Stimulated activated CD8-positive, alpha-beta memory T cell treated with anti-CD3 and anti-CD28 coated beads, Interleukin-4, amount 100 ng/mL, for 48 hours (primary cell): ENCODE measurements around the gene RSRP1.

Experiments used
- DNase-seq: peaks from one replicate; pipeline ENCODE4 v3.0.0-alpha.2; 2020

RSRP1 gene

DNA sequence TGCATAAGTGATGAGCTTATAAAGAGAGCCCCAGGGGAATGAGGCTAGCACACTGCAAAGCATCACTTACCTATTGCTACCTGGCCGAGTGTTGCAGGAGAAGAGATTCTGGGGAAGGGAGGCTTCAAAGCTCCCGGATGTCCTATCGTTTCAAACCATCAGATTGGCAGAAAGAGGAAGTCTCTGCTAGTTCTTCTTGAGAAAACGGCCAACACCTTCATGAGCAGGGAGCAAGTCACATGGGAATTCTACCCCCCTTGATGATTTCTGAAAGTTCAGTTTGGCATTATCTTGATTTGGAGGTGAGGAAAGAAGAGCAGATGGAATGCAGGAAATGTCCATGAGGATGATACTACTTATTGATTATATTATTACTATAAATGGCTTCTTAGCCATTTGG, 31.1 kb downstream of the RSRP1 start:
- DNase-seq, result no peak

DNA sequence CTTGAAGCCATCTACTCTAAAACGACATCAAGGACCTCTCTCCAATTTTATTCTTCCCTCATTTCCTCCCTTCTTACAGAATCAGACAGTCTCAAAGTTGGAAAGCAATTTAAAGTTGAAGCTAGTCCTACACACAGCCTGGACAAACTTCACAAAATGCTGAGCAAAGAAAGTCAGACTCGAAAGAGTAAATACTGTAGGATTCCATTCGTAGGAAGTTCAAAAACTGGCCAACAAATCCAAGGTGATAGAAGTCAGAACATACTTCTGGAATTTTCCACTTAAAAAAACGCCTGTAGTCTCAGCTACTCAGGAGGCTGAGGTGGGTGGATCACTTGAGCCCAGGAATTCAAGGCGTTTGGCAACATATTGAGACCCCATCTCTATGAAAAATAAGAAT, 34.5 kb downstream of the RSRP1 start:
- DNase-seq, result no peak

DNA sequence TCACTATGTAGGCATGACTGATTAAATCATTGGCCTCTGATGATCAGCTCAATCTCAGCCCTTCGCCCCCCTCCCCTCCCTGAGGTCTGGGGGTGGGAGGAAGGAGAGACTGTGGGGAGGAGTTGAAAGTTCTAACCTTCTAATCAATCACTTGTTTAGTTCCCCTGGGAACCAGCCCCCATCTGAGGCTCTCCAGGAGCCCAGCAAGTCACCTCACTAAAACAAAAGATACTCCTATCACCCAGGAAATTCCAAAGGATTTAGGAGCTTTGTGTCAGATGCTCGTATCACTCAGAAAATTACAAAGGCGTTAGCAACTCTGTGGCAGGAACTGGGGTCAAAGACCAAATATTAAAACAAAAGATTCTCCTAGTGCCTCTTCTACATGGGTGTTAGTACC, 36.5 kb downstream of the RSRP1 start:
- no peak for DNase-seq

DNA sequence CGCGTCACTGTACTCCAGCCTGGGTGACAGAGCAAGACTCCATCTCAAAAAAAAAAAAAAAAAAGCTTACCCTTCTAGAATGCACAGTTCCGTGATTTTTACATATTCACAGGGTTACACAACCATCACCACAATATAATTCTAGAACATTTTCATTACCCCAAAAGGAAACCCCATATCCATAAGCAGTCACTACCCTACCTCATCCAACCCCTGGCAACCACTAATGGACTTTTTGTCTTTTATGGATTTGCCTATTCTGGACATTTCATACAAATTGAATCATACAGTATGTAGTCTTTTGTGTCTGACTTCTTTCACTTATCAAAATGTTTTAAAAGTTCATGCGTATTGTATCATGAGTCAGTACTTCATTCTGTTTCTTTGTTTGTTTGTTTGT, 37.7 kb downstream of the RSRP1 start:
- no peak for DNase-seq

DNA sequence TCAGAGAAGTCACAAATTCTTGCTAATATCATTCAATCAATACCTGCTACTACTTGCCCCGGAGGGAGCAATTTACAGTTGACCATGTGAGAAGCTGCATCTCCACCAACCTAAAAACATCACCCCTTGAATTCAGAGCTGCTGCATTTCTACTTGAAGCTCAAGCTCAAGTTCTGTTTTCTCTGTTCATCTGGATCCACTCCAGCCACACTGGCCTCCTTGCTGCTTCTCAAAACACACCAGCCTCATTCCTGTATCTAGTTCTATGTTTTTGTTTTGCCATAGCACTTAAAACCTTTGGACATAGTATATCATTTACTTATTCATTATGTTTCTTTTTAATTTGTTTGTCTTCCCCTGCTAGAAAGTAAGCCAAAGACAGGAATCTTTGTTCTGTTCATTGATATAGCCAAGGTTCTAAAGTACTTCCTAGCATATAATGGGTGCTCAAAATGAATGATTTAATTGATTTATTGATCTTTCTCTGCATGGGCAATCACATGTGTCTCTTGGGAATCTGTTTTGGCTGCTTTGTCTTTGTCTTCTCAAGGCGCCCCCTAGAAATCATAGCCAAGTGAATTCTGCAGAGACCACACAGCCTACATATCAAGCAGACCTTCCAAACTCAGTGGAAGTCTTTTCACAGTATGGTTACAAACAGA, 38.6 kb downstream of the RSRP1 start:
- DNase-seq, result no peak

DNA sequence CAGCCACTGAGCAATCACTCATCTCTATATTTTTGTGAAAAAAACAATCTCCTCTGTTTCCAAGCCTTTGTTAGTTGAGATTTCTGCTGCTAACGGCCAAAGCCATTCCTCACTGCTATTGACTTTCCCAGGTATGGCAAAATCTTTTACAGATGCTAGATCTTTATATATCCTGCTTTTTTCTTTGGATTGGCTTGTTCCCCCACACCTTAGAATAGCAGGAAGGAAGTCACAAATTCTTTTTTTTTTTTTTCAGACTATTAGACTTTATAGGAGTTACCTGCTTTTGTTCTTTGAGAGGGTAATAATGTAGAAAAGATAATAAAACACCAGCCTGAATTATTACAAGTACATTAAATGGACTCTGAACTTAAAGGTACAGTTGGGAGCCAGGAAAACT, 39.2 kb downstream of the RSRP1 start:
- no peak for DNase-seq

DNA sequence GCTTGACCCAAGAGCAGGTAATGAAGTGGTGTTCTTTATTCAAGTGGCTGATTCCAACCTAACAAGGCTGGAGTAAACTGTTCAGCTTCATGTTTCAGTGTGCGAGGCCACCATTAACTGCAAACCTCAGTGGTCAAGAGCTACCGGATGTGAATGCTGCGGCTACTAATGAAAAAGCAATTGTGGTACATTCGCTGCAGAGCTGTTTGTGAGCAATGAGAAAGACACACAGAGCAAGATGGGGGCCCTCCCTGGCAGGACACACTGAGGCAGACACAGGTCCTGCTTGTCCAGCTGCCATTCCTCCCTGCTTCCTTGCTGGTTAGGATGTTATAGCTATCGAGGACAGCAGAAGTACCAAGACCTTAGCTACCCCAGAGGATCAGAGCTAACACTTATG, 41.1 kb downstream of the RSRP1 start:
- DNase-seq, result no peak

DNA sequence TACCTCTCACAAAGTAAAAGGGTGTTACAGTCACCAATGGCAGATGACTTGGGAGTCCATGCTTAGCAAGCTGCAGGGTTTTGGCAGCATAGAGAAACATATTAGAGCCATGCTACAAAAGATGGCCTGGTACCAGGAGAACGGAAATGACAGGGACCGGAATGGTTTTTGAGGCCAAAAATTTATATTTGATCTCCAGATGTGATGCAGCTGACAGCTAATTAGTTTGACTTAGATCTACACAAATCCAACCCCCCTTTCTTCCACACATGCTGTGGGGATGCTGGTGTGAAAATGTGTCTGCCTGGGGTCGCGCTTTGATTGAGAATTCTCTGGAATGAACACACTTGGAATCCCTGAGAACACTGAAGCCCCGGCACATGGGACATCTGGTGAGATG, 41.5 kb downstream of the RSRP1 start:
- DNase-seq, result no peak

DNA sequence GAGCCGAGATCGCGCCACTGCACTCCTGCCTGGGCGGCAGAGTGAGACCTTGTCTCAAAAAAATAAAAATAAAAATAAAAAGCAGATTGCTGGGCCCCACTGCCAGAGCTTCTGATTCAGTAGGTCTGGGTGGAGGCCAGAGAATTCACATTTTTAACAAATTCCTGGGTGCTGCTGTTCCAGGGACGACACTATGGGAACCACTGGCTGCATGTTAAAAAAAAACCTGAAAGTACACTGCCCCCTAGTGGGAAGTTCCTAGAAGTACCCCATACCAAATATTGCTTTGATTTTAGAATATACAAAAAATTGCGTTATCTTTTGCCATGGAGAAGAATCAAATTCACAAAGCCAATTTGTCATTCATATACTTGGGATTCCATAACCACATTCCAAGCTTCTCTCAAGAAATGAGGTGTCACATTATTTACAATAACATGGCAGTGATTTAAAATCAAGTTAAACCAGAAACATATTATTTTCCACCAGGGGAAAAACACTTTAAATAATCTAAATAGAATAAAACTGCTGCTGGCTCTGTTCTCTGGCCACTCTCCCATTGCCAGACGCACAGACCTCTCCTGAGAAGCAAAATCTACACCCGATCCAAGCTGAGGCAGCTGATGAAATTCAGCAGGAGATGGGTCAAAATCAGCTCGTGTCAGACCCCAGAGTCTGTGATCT, 42.3 kb downstream of the RSRP1 start:
- peak; percentile 32 for DNase-seq

DNA sequence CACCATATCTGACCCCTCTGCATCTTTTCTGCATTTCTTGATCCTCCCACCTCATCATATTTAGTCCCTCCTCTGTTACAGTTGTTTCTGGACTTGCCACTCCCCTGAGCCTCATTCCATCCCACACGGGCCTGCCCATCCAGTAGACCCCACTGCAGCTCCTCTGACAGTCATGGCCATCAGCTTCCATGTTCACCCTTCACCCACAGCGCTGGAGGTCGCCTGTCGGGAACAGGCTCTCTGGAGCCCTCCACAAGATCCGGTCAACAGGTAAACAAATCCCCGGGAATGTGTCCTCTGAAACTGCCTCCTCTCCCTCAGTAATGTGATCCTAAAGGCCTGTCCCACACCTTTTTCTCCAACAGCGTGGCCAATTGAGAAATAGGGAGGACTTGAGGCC, 46.2 kb downstream of the RSRP1 start:
- no peak for DNase-seq

DNA sequence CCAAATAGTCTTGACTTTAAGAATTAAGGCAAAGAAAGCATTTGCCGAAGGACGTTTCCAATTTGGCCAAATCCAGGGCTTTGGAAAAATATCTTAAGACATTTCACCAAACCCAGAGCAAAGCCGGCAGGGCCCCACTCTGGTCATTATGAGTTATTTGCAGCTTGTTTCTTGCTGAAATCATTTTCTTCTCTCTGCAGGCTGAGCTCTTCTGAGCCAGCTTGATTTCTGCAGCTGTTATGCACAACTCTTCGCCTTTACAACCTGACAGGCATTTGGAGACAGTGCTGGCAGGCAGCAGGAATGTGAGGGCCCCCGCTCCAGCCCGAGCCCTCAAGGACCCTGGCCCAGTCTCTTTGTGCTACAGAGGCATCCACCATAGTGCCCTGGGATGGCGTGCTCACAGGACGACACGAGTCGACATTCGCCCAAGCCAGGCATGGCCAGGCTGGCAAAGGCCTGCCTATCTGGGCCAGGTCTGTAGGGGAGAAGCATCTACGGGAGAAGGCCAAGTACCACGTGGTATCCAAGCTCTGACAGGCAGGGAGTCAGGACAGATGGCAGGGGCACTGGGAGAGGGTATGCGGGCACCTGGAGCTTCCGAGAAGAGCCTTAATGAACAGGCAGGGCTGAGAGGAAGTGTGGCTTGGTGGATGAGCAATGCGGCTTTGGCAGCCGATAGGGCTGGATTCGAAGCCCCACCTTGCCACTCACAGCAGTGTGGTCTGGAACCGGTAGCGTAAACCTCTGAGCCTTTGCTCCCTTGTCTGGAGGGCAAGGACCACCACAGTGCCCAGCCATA, 47.2 kb downstream of the RSRP1 start:
- DNase-seq, result no peak

DNA sequence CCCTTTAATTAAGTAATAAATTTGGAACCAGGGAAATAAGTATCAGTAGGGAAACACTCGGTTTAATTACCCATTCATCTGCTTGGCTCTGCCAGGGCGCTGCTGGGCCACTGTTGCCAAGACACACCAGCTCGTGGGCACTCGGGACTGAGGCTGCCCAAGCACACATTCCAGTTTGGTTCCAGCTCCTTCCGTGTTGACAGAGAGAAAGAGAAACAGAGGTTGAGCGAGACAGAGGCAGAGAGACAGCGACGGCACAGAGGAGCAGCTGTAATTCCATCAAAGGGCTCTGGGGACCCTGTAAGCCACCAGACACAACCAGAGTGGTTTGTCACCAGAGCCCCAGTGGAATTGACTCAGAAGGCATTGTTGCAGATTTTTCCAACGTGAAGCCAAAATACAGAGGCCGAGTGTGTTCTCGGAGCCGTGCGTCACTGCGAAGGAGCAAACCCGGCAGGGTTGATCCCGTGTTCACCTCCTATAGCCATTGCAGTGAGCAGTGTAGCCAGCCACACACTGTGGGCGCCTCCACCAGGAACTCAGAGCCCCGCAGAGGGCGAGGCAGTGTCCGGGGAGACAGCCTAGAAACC, 48.5 kb downstream of the RSRP1 start:
- no peak for DNase-seq

DNA sequence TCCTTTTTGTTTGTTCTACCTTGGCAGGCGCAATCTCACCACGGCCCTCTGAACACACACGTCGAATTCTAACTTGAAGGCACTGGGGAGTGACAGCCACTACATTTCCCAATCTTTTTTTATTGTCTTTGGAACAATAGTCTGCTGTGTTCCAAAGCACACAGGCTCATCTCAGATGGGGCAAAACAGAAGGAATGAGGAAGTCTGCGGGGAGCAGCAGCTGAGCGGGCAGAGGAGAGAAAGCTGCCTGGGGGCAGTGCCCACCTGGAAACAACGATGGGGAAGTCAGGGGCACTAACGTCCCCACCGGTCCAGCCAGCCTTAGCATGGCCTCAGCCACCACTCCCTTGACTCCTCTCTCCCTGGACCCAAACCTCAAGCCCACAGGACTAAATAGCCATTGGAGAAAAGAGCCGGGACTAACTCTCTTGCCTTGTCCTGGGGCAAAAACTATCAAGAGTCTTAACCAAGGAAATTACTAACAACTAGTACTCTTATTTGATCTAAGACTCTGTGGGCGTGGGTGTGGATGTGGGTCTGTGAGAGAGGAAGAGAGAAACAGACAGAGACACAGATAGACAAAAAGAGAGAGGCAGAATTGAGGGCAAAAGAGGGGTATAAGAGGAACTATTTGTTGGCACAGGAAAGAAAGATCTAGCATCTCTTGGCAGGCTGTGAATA, 49.1 kb downstream of the RSRP1 start:
- no peak for DNase-seq

DNA sequence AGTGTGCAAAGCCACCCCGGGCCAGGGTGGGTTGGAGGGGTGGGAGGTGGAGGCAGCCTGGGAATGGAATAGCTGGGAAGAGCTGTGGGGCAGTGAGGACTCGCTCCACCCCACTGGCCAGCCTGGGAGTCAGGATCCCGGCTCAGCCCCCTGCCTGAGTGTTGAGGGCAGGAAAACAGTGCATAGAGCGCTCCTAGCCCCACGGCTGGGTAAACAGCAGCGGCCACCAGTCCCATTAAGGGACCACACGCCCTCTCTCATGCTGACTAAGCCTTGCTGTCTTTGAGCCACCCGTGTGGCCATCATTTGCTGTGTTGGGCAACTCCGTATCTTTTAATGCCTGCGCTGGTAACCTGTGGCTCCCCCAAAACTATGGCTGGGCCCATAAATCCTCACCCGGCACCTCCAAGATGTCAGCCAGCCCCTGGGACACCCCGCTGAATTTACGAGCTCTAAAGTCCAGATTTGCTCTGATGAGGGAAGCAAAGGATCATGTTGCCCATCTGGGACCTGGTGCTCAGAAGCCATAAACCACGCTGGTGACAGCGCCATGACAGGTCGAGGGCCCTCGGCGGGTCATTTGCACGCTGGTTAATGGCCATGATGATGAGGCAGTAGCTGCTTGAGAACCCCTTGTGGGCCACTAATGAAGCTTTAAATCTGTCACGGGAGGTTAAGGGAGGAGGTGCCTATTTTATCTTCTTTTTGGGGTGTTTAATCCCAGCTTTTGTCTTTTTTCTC, 49.8 kb downstream of the RSRP1 start:
- DNase-seq, result no peak

DNA sequence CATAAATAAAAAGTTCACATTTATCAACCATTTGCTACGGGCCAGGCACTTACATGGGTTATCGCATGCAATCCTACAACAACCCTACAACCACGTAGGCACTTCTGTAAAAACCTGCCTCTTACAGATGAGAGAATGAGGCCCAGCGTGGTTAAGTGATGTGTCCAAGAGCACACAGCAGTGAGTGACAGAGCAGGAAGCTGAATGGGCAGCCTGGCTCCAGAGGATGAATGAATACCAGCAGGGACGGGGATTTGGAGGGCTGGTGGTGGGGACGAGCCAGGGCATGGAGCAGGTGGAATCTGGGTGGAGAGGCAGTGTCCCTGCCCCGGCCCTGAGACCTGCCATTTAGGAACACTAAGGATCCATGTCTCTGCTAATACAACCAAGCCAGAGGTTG, 50.4 kb downstream of the RSRP1 start:
- DNase-seq, result no peak

DNA sequence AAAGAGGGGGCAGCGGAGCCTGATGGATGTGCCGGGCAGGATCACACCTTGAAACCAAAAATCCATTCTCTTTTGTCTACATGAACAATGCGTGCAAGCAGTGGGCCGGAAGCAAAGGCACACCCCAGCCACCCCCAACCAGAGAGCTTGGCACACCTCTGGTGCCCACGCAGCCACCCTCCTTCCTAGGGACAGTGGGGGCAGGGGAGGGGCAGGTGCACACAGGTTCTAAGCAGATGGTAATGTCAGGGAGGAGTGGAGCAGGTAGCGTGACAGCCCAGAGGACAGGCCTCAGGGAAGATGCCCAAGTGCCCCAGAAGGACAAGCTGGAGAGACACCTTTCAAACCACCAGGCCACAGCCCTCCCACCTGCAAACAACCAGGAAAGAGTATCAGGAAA, 51.4 kb downstream of the RSRP1 start:
- DNase-seq, result no peak

DNA sequence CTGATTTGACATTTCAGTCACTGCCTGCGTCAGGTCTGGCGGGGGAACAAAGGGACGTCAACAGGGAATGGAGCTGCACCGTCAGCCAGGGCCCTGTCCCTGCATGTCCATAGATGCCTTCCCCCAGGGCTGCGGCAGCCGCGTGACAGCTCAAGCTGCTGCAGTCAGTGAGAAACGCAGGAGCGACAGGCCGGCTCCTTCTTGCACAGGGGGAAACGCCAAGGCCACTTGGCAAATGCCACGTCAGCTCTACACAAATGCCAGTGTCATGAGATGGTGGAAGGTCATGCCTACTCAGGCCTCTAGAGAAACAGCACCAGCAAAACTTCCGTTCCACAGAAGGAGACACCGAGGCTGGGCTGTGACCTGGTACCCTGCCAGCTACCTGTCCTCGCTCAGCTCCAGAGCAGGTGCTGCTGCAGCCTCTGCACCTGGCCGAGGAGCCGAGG, 52.7 kb downstream of the RSRP1 start:
- no peak for DNase-seq

DNA sequence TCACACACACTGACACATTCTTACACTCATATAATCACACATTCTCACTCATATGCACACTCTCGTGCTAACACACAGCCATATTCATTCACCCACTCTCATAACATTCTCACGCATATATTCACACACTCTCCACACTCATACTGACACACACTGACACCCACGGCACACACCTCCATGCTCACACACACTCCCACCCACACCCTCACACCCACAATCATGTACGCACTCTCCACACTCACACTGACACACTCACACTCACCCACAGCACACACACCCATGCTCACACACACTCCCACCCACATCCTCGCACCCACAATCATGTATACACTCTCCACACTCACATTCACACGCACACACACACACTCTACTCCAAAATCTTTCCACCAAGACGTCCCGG, 53.2 kb downstream of the RSRP1 start:
- DNase-seq, result no peak

DNA sequence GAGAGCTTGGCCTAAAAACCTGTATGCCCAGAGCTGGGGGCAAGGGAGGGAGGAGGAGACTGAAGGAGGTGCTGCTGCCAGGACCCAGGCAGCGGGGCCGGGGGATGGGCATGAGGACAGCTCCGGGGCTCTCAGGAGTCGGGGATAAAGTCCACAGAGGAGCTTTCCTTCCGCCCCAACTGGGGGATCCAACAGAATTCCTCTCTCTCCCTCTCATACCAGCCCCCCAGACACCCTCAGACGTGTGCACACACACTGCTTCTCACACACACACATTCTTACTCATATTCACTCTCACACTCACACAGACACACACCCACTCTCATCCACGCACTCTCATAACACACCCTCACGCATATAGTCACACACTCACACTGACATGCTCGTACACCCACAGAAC, 54.0 kb downstream of the RSRP1 start:
- DNase-seq, result no peak
